Mucosa of stomach (tissue), 1 donor: ENCODE results near the gene LONRF2.

ENCODE experiments used
- H3K27me3 ChIP-seq: one replicate; pipeline ENCODE4 v1.7.0; 2013; ENCODE audit warnings: mild to moderate bottlenecking, low read length; ENCODE audit not compliant: control insufficient read depth, insufficient read depth
- H3K36me3 ChIP-seq: one replicate; pipeline ENCODE4 v1.7.0; 2013; ENCODE audit warnings: low read length; ENCODE audit not compliant: control insufficient read depth, insufficient read depth
- H3K4me1 ChIP-seq: one replicate; pipeline ENCODE4 v1.7.0; 2013; ENCODE audit warnings: mild to moderate bottlenecking, low read length; ENCODE audit not compliant: control insufficient read depth, insufficient read depth
- H3K4me3 ChIP-seq: one replicate; pipeline ENCODE4 v1.7.0; 2013; ENCODE audit warnings: low read length
- H3K9ac ChIP-seq: one replicate; pipeline ENCODE4 v1.7.0; 2013; ENCODE audit warnings: mild to moderate bottlenecking, low read length, moderate library complexity
- H3K9me3 ChIP-seq: one replicate; pipeline ENCODE4 v1.7.0; 2013; ENCODE audit warnings: mild to moderate bottlenecking, low read length, moderate library complexity; ENCODE audit not compliant: control insufficient read depth
- donor health status: Pancreatic carcinoma.

The LONRF2 gene

DNA sequence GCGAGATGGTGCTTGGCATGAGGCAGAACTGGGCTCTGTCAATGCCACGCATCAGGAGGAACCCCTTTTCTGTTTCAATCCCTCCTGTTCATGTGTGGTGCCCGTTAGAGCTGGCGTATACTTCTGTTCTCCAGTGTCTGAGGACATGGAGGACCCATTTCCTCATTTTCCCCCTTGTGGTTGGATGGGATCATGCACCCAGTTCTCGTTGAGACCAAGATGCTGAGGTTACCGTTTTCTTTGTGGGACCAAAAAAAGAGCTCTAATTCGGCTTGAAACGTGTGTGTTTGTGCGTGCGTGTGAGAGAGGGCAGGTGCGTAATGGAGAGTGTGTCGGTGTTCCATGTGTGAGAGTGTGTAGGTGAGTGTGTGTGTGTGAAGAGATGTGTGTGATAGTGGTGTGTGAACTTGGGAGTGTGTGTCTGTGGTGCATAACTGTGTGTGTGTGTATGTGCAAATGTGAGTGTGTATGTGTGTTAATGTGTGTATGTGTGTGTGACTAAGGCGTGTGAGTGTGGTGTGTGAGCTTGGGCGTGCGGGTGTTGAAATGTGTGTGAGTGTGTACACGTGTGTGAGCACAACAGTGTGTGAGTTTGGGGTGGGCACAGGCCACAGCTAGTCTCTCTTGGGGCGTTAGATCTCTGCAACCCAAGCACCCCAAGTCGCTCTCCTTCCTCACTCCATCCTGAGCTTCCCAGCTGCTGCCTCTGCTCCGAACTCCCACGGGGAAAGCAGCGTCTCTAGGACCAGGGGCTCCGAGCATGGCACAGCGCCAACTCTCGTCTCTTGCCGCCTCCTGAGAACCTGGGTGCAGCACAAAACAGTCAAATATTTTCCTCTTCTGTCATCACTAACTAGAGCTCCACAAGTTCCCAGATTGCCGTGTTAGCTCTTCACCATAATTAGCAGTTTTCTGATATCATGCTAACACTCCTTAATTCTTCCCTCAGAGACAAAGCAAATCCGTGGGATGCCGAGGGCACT, 75.8 kb downstream of the LONRF2 start:
- H3K36me3 ChIP-seq: no peaks in the 10 kb centered on the region
- H3K9ac ChIP-seq: no peak overlapping the region
- no peak overlapping the region for H3K4me3 ChIP-seq
- peaks cover 5% of the 10 kb centered on the region for H3K4me1 ChIP-seq
- H3K9me3 ChIP-seq: no peaks in the 10 kb centered on the region
- H3K27me3 ChIP-seq: no peaks in the 10 kb centered on the region

DNA sequence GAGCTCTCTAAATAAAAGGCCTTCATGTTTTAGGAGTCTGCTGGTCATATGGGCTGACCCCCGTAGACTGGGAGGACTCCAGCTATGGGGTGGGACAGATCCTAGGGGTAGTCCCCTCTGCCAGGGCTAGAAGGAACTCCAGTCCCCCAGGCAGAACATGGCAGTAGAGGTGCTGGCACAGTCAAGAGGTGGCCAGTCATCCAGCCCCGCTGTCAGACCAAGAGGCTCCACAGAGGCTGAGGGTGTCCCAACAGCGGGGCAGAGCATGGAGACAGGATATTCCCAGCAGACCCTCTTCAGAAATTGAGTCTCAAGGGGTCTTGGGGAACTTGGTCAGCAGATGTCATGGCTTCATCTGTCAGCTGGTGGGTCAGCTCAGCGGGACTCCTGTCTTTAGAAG, 76.6 kb downstream of the LONRF2 start:
- Histone ChIP-seq H3K4me1 (peaks cover 5% of the 10 kb centered on the region), H3K9ac (no peak overlapping the region), H3K36me3 (no peaks in the 10 kb centered on the region), H3K27me3 (no peaks in the 10 kb centered on the region), H3K9me3 (no peaks in the 10 kb centered on the region), H3K4me3 (no peak overlapping the region)

DNA sequence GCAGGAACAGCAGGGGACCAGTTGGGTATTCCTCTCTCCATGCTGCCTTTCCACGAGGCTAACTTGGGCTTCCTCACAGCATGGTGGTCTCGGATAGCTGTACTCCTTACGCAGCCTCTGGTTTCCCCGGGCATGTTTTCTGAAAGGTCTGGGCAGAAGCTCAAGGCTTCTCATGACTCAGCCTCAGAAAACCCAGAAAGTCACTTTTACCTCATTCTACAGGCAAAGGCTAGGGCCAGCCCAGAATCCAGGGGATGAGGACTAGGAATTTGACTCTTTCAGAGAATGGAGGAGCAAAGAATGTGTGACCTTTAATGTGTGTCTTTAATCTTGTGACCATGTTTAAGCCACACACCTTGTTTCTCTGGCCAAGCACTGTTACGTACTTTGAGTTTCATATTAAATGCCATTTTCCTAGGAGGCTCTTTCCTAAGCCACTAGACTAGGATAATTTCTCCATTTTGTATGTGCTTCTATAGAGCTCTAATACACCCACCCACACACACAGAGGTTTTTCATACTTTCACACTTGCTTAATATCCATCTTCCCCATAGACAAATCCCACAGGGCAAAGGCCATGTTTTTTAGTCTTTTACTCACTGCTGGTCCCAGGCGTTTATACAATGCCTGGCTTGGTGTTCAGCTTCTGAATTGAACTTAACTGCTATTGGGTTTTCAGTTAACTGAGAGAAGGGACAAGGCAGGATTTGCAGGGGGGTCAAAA, 77.3 kb downstream of the LONRF2 start:
- no peak overlapping the region for H3K9ac ChIP-seq
- H3K27me3 ChIP-seq: no peaks in the 10 kb centered on the region
- no peaks in the 10 kb centered on the region for H3K9me3 ChIP-seq
- H3K4me3 ChIP-seq: no peak overlapping the region
- H3K36me3 ChIP-seq: no peaks in the 10 kb centered on the region
- H3K4me1 ChIP-seq: peaks cover 5% of the 10 kb centered on the region

DNA sequence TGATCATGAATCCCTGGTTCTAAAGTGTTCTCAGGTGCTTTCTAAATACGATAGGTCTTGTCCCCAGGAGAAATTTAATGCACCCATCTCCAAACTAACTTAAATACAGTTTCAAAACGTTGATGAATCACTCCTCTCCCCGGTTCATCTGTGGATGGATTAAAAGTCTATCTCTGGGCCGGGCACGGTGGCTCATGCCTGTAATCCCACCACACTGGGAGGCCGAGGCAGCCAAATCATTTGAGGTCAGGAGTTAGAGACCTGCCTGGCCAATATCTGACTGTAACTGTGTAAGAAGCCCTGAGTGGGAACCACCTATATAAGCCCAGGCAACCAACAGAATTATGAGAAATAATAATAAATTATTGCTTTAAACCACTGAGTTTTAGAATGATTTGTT, 78.7 kb downstream of the LONRF2 start:
- H3K4me3 ChIP-seq: no peak overlapping the region
- no peak overlapping the region for H3K9ac ChIP-seq
- H3K27me3 ChIP-seq: no peaks in the 10 kb centered on the region
- H3K4me1 ChIP-seq: peaks cover 5% of the 10 kb centered on the region
- H3K9me3 ChIP-seq: no peaks in the 10 kb centered on the region
- no peaks in the 10 kb centered on the region for H3K36me3 ChIP-seq

DNA sequence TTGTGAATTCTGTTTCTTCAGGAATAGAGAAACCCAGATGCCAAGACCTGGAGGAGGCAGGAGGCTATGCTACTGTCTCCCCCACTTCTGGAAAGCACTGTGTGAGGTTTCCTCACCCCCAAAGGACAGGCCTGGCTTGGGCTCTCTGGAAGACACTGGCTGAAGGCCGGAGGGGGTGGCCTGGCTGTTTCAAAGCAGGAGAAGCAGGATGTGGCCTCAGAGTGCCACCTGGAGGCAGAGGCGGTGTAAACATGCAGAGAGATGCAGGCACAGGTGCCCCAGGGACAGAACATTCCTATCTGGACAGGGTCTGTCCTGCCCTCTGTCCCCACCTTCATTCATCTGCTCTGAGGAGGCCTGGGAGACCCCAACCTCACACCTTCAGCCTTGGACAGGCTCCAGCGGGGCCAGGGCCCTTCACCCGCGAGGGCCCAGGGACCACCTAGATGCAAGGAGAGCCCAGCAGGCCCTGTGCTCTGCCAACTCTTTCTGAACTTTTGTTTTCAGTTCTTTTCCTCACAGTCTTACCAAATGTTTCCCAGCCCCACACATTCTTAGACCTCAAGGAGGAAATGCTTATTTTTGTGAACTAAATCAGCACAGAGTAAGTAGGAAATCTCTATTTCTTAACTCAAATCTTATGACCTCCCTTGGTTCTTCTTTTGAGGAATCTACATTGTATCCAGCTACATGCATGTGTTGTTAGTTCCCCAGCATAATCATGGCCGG, 79.2 kb downstream of the LONRF2 start:
- Histone ChIP-seq H3K27me3 (no peaks in the 10 kb centered on the region), H3K36me3 (no peaks in the 10 kb centered on the region), H3K9me3 (no peaks in the 10 kb centered on the region), H3K4me1 (peaks cover 5% of the 10 kb centered on the region), H3K9ac (no peak overlapping the region), H3K4me3 (no peak overlapping the region)

DNA sequence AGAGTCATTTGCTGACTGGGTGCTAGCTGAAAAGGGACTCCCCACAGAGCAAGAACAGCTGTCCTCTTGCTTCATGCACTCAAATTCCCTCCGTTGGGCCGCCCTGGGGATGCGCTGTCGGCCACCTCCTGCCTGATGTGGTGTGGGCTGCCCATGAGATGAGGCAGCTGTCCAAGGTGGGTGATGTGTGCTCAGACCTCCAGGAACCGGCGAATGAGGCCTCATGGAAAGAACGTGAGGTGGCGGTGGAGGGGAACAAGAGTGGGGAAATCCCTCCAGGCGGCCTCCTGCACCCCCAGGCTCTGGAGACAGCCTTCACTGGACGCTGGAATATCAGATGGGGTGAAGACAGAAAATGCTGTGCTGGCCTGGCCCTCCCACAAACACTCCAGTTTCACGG, 79.8 kb downstream of the LONRF2 start:
- no peaks in the 10 kb centered on the region for H3K9me3 ChIP-seq
- H3K36me3 ChIP-seq: no peaks in the 10 kb centered on the region
- peaks cover 5% of the 10 kb centered on the region for H3K4me1 ChIP-seq
- no peak overlapping the region for H3K4me3 ChIP-seq
- H3K27me3 ChIP-seq: no peaks in the 10 kb centered on the region
- H3K9ac ChIP-seq: no peak overlapping the region

DNA sequence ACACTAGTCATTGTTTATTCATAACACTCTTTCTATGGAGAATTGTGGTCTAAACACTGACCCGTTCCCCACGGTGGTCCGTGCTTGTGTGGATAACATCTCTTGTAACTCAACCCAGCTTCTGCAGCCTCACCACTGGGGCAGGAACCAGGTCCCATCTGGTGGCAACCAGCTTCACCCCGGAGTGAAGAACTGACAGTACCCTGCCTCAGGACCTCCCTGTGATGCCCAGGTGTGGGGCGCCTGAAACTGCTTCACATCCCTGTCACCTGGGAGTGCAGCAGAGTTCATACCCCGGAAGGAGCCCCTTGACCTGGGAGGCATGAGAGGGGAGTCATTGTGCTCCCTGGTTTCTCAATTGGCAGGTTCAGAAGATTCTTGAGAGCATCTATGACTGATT, 81.1 kb downstream of the LONRF2 start:
- Histone ChIP-seq H3K27me3 (no peaks in the 10 kb centered on the region), H3K9ac (no peak overlapping the region), H3K36me3 (no peaks in the 10 kb centered on the region), H3K9me3 (no peaks in the 10 kb centered on the region), H3K4me1 (peaks cover 5% of the 10 kb centered on the region), H3K4me3 (no peak overlapping the region)

DNA sequence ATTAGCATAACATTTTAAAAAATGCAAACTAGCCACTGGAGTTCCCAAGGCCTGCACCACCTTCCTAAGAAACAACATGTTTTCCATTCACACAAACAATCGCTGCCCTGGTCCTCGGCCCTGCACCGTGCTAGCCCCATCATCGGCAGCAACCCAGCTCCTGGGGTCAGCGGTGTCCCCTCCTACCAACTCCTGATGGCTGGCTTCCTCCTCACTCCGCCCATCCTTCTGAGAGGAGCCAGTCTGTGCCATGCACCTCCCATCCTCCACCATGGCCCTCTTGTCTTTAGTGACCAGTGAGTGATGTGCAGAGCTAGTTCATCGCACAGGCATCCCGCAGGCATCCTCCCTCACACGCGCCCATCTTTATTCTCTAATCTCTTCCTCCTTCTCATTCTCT, 81.9 kb downstream of the LONRF2 start:
- H3K27me3 ChIP-seq: no peaks in the 10 kb centered on the region
- H3K4me3 ChIP-seq: no peak overlapping the region
- no peaks in the 10 kb centered on the region for H3K9me3 ChIP-seq
- no peak overlapping the region for H3K9ac ChIP-seq
- H3K36me3 ChIP-seq: no peaks in the 10 kb centered on the region
- peaks cover 5% of the 10 kb centered on the region for H3K4me1 ChIP-seq

DNA sequence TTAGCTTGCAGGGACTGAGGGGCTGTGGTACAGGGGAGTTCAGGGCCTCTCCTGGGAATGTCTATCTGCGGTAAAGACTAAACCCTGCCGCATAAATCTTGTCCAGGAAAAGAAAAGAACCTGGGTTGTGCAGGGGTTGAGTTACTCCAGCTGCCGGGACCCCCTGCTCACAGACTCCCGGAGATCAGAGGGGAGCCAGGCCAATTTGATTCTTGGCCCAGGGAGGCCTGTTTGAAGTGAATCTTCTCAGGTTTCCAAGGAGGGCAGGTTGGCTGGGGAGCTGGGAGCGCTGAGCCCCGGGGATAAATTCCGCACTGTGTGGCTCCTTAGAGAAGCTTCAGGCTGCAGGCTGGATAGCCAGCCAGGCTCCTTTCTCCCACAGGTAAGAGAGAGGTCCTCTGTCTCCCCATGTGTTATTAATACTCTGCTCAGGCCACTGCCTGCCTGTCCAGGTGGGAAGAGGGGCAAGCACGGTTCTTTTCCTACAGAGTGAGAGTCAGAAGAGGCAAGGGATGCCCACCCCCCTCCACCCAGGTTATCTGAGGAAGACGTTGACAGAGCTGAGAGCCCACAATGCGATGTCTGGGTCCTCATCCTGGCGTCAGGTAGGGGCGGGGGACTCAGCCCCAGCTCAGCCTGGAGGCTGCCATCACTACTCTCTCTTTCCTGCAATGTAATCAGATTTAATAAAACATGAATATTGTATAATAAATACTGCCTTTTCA, 82.7 kb downstream of the LONRF2 start:
- Histone ChIP-seq H3K9me3 (no peaks in the 10 kb centered on the region), H3K9ac (no peak overlapping the region), H3K36me3 (no peaks in the 10 kb centered on the region), H3K4me3 (no peak overlapping the region), H3K4me1 (peaks cover 5% of the 10 kb centered on the region), H3K27me3 (no peaks in the 10 kb centered on the region)

DNA sequence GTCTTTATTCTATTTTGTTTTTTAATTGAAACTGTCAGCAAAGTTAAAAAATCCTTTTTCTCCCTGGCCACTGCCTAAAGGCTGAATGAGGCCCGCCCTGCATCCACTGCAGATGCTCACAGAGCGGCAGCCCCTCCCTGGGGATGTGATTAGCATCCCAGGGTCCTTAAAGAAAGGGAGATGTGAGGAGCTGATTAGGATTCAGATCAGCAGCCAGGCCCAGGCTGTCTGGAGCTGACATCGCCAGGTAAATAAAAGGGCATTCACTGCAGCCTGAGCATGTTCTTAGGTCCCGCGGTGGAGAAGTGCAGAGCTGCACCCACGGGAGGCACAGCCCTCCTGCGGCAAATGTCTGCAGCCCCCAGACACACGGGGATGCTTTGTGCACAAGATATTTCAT, 83.8 kb downstream of the LONRF2 start:
- H3K27me3 ChIP-seq: no peaks in the 10 kb centered on the region
- no peak overlapping the region for H3K9ac ChIP-seq
- no peak overlapping the region for H3K4me3 ChIP-seq
- H3K4me1 ChIP-seq: peaks cover 5% of the 10 kb centered on the region
- H3K36me3 ChIP-seq: no peaks in the 10 kb centered on the region
- no peaks in the 10 kb centered on the region for H3K9me3 ChIP-seq

DNA sequence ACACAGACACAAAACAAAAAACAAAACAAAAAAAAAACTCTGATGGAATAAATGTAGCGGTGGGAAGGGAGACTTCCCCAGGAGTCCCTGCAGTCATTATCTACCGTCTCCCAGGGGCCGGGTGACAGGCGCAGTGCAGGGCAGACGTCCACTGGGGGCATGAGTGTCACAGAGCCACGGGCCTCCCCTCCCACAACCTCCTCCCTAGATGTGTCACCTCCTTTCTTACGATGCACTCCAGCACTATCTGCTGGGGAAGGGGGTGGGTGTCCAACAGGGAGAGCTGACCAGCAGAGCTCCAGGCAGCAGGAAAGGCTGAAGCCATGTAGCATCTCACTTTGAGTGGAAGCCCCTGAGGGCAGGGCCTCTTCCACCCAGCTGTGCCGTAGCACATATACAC, 84.5 kb downstream of the LONRF2 start:
- Histone ChIP-seq H3K27me3 (no peaks in the 10 kb centered on the region), H3K36me3 (no peaks in the 10 kb centered on the region), H3K4me3 (no peak overlapping the region), H3K4me1 (peaks cover 2% of the 10 kb centered on the region), H3K9me3 (no peaks in the 10 kb centered on the region), H3K9ac (no peak overlapping the region)
